Neural cell (in vitro differentiated cells): ENCODE results near the gene ZNF362.

Source experiments
- CTCF ChIP-seq: fragments of 450-650 bp; IDR thresholded peaks from 2 replicates; pipeline ENCODE4 v1.5.1; 2014; ENCODE audit warnings: antibody characterized with exemption, mild to moderate bottlenecking, moderate library complexity; ENCODE audit not compliant: poor library complexity, severe bottlenecking
- EZH2 ChIP-seq: fragments of 200-600, 300-800 bp; shearing (Covaris generic), sonication (generic); IDR thresholded peaks from 2 replicates; pipeline ENCODE4 v1.6.1; 2014; ENCODE audit warnings: antibody characterized with exemption, low read length, borderline replicate concordance, mild to moderate bottlenecking; ENCODE audit not compliant: insufficient read depth, poor library complexity, severe bottlenecking
- RAD21 ChIP-seq: fragments of 450-650 bp; conservative IDR thresholded peaks from 2 replicates; pipeline ENCODE4 v1.6.1; 2014; ENCODE audit warnings: antibody characterized with exemption, mild to moderate bottlenecking, moderate library complexity
- REST ChIP-seq: IDR thresholded peaks from 2 replicates; pipeline ENCODE4 v1.6.1; 2012; ENCODE audit warnings: borderline replicate concordance
- SMC3 ChIP-seq: fragments of 450-650 bp; conservative IDR thresholded peaks from 2 replicates; pipeline ENCODE4 v1.6.1; 2014; ENCODE audit warnings: antibody characterized with exemption, mild to moderate bottlenecking, moderate library complexity; ENCODE audit not compliant: poor library complexity
- TAF1 ChIP-seq: IDR thresholded peaks from 2 replicates; pipeline ENCODE4 v1.6.1; 2012; ENCODE audit warnings: low read depth

GRCh38 chr1:33277488-33278084, 21.3 kb downstream of the ZNF362 start:
- no peak for TF ChIP-seq CTCF
- TF ChIP-seq REST: no peak
- TF ChIP-seq SMC3: no peak
- no peak for TF ChIP-seq EZH2
- no peak for TF ChIP-seq RAD21
- no peak for TF ChIP-seq TAF1
